Mesendoderm (in vitro differentiated cells): Measurements from ENCODE around the gene AFAP1L1.

Experiments
- DNase-seq: peaks from one replicate; pipeline ENCODE4 v3.0.0; 2013
- H2AK5ac ChIP-seq: 2 replicates; pipeline ENCODE4 v1.6.1; 2013; ENCODE audit warnings: low read length, inconsistent platforms
- H2BK120ac ChIP-seq: 2 replicates; pipeline ENCODE4 v1.6.1; 2013; ENCODE audit warnings: low read depth, mild to moderate bottlenecking, low read length, moderate library complexity, mixed read lengths
- H2BK15ac ChIP-seq: replicated peaks from 2 replicates; pipeline ENCODE4 v1.6.1; 2013; ENCODE audit warnings: low read depth, mild to moderate bottlenecking, moderate library complexity
- H2BK5ac ChIP-seq: 2 replicates; pipeline ENCODE4 v1.6.1; 2013; ENCODE audit warnings: low read length, inconsistent platforms
- H3K18ac ChIP-seq: 2 replicates; pipeline ENCODE4 v1.6.1; 2013; ENCODE audit warnings: mild to moderate bottlenecking, low read length, mixed read lengths
- H3K23ac ChIP-seq: one replicate; pipeline ENCODE4 v1.6.1; 2013; ENCODE audit warnings: low read length
- H3K27ac ChIP-seq: 2 replicates; pipeline ENCODE4 v1.5.1; 2013; ENCODE audit warnings: low read depth, mild to moderate bottlenecking, inconsistent platforms, low read length, moderate library complexity
- H3K27me3 ChIP-seq: 2 replicates; pipeline ENCODE4 v1.6.1; 2013; ENCODE audit warnings: low read length, control low read depth, mild to moderate bottlenecking, inconsistent platforms; ENCODE audit not compliant: insufficient read depth, poor library complexity
- H3K36me3 ChIP-seq: 2 replicates; pipeline ENCODE4 v1.6.1; 2013; ENCODE audit warnings: low read length, inconsistent platforms; ENCODE audit not compliant: control insufficient read depth, insufficient read depth
- H3K4ac ChIP-seq: one replicate; pipeline ENCODE4 v1.6.1; 2013; ENCODE audit warnings: low read depth, mild to moderate bottlenecking, low read length, moderate library complexity
- H3K4me1 ChIP-seq: 2 replicates; pipeline ENCODE4 v1.6.1; 2013; ENCODE audit warnings: low read depth, low read length, inconsistent platforms; ENCODE audit not compliant: control insufficient read depth
- H3K4me2 ChIP-seq: 2 replicates; pipeline ENCODE4 v1.6.1; 2013; ENCODE audit warnings: low read length
- H3K4me3 ChIP-seq: 2 replicates; pipeline ENCODE4 v1.5.1; 2013; ENCODE audit warnings: mild to moderate bottlenecking, low read length
- H3K56ac ChIP-seq: one replicate; pipeline ENCODE4 v1.6.1; 2013; ENCODE audit warnings: low read length
- H3K79me1 ChIP-seq: 2 replicates; pipeline ENCODE4 v1.6.1; 2013; ENCODE audit warnings: low read length, inconsistent platforms
- H3K79me2 ChIP-seq: 2 replicates; pipeline ENCODE4 v1.6.1; 2013; ENCODE audit warnings: mild to moderate bottlenecking, low read length; ENCODE audit not compliant: control insufficient read depth, insufficient read depth
- H3K9ac ChIP-seq: 2 replicates; pipeline ENCODE4 v1.6.1; 2013; ENCODE audit warnings: low read length, inconsistent platforms
- H4K5ac ChIP-seq: one replicate; pipeline ENCODE4 v1.6.1; 2013; ENCODE audit warnings: low read length
- H4K8ac ChIP-seq: one replicate; pipeline ENCODE4 v1.6.1; 2013; ENCODE audit warnings: low read depth, mild to moderate bottlenecking, control low read depth, low read length, moderate library complexity
- WGBS: extraction: QIAGEN DNeasy Blood & Tissue Kit; methylation state at CpG from one replicate; pipeline ENCODE4 v1.1.7; 2013; ENCODE audit warnings: low lambda C conversion rate, missing lambda C conversion rate; ENCODE audit not compliant: insufficient coverage; ENCODE audit errors: extremely low coverage; 5-methylcytosine and 5-hydroxymethylcytosine counted together

The AFAP1L1 gene

GRCh38 chr5:149257131-149257530 lies 14.5 kb upstream of the AFAP1L1 start:
- H2BK120ac ChIP-seq: no peak overlapping the region
- no peak overlapping the region for H4K5ac ChIP-seq
- H3K79me1 ChIP-seq: no peaks in the 10 kb centered on the region
- no peak overlapping the region for H3K4ac ChIP-seq
- no peak overlapping the region for H3K9ac ChIP-seq
- no peak overlapping the region for H2BK15ac ChIP-seq
- no peak overlapping the region for H3K27ac ChIP-seq
- H3K18ac ChIP-seq: no peak overlapping the region
- H2BK5ac ChIP-seq: no peak overlapping the region
- H3K56ac ChIP-seq: no peak overlapping the region
- no peak overlapping the region for H3K4me3 ChIP-seq
- H3K36me3 ChIP-seq: no peaks in the 10 kb centered on the region
- H3K27me3 ChIP-seq: no peaks in the 10 kb centered on the region
- WGBS: no CpG with 5 or more reads among the region's 1 CpG
- no peak overlapping the region for H3K4me2 ChIP-seq
- no peak for DNase-seq
- no peak overlapping the region for H2AK5ac ChIP-seq
- no peak overlapping the region for H3K23ac ChIP-seq
- no peak overlapping the region for H4K8ac ChIP-seq
- no peaks in the 10 kb centered on the region for H3K79me2 ChIP-seq
- H3K4me1 ChIP-seq: no peaks in the 10 kb centered on the region

- Histone ChIP-seq H2BK120ac (no peak overlapping the region), H3K56ac (no peak overlapping the region), H2AK5ac (no peak overlapping the region), H3K4ac (no peak overlapping the region), H3K79me2 (no peaks in the 10 kb centered on the region), H3K27ac (no peak overlapping the region), H3K23ac (no peak overlapping the region), H2BK5ac (no peak overlapping the region), H3K4me1 (no peaks in the 10 kb centered on the region), H3K18ac (no peak overlapping the region), H3K4me3 (no peak overlapping the region), H4K8ac (no peak overlapping the region), H4K5ac (no peak overlapping the region), H3K9ac (no peak overlapping the region), H3K36me3 (no peaks in the 10 kb centered on the region), H3K79me1 (no peaks in the 10 kb centered on the region), H3K4me2 (no peak overlapping the region), H2BK15ac (no peak overlapping the region), H3K27me3 (no peaks in the 10 kb centered on the region)
- WGBS: no CpG with 5 or more reads among the region's 10 CpGs
- no peak for DNase-seq
These were observed 13.6 kb upstream of the AFAP1L1 start for GRCh38 chr5:149257889-149258705.

GRCh38 chr5:149260761-149261160 lies 10.9 kb upstream of the AFAP1L1 start:
- Histone ChIP-seq H4K5ac (no peak overlapping the region), H3K79me1 (no peaks in the 10 kb centered on the region), H3K23ac (no peak overlapping the region), H2BK120ac (no peak overlapping the region), H3K27me3 (no peaks in the 10 kb centered on the region), H3K27ac (no peak overlapping the region), H3K9ac (no peak overlapping the region), H3K4ac (no peak overlapping the region), H3K4me1 (no peaks in the 10 kb centered on the region), H4K8ac (no peak overlapping the region), H3K56ac (no peak overlapping the region), H3K79me2 (no peaks in the 10 kb centered on the region), H2AK5ac (no peak overlapping the region), H3K4me3 (no peak overlapping the region), H2BK15ac (no peak overlapping the region), H3K4me2 (no peak overlapping the region), H3K36me3 (no peaks in the 10 kb centered on the region), H3K18ac (no peak overlapping the region), H2BK5ac (no peak overlapping the region)
- DNase-seq: no peak
- WGBS: no CpG with 5 or more reads among the region's 1 CpG

- Histone ChIP-seq H3K9ac (no peak overlapping the region), H3K4ac (no peak overlapping the region), H3K36me3 (no peaks in the 10 kb centered on the region), H4K8ac (no peak overlapping the region), H3K18ac (no peak overlapping the region), H3K4me1 (no peaks in the 10 kb centered on the region), H2BK5ac (no peak overlapping the region), H2BK15ac (no peak overlapping the region), H3K4me2 (no peak overlapping the region), H3K79me2 (no peaks in the 10 kb centered on the region), H3K56ac (no peak overlapping the region), H3K27ac (no peak overlapping the region), H4K5ac (no peak overlapping the region), H2BK120ac (no peak overlapping the region), H2AK5ac (no peak overlapping the region), H3K4me3 (no peak overlapping the region), H3K27me3 (no peaks in the 10 kb centered on the region), H3K79me1 (no peaks in the 10 kb centered on the region), H3K23ac (no peak overlapping the region)
- DNase-seq: no peak
- no CpG with 5 or more reads among the region's 7 CpGs for WGBS
These were observed 10.4 kb upstream of the AFAP1L1 start for GRCh38 chr5:149261246-149261645.

- H3K79me2 ChIP-seq: no peaks in the 10 kb centered on the region
- H3K56ac ChIP-seq: no peak overlapping the region
- H3K4me3 ChIP-seq: no peak overlapping the region
- no peak overlapping the region for H3K4ac ChIP-seq
- no peak overlapping the region for H4K5ac ChIP-seq
- H2BK5ac ChIP-seq: no peak overlapping the region
- H2BK120ac ChIP-seq: no peak overlapping the region
- no peak overlapping the region for H4K8ac ChIP-seq
- no peak overlapping the region for H3K27ac ChIP-seq
- DNase-seq: no peak
- no peak overlapping the region for H2AK5ac ChIP-seq
- WGBS: no CpG with 5 or more reads among the region's 4 CpGs
- no peak overlapping the region for H3K9ac ChIP-seq
- no peak overlapping the region for H3K4me2 ChIP-seq
- H3K27me3 ChIP-seq: no peaks in the 10 kb centered on the region
- no peak overlapping the region for H2BK15ac ChIP-seq
- no peak overlapping the region for H3K18ac ChIP-seq
- H3K36me3 ChIP-seq: no peaks in the 10 kb centered on the region
- no peak overlapping the region for H3K23ac ChIP-seq
- no peaks in the 10 kb centered on the region for H3K79me1 ChIP-seq
- no peaks in the 10 kb centered on the region for H3K4me1 ChIP-seq
These were observed 9.3 kb upstream of the AFAP1L1 start for GRCh38 chr5:149262315-149262714.
